ENCODE results near the gene FAM241B. TPM values are rescaled to one million over a fixed set of nuclear protein-coding genes. Genes with fewer than 3 reads are reported as not detected.

The FAM241B gene
- total RNA-seq, 1 experiment from 2014 or later: 24.9 TPM

- CTCF ChIA-PET: interaction anchor here (0.6 to 1.5 kb wide), 14 partner anchors 8 to 253 kb away, joined by 3 to 7 read pairs (median 3); no protein-coding TSS in a partner anchor
- DNase-seq: peak in 1 of 2 experiments; percentile 67
- intact Hi-C loops (cut with micrococcal nuclease; ENCODE audit: unreplicated experiment): loop anchor here (1.0 kb wide), 1 partner anchor 19 kb away; no protein-coding TSS in a partner anchor
- no peaks in the 10 kb centered on the region for H3K36me3 ChIP-seq (ENCODE audit: control insufficient read depth, insufficient read depth, low read length)
- no peak overlapping the region for H3K4me3 ChIP-seq (ENCODE audit: low read depth, low read length)
- no peaks in the 10 kb centered on the region for H3K9me3 ChIP-seq
- H3K27ac Mint-ChIP-seq (ENCODE audit: unreplicated experiment): no peak overlapping the region
- POLR2A ChIA-PET: no interaction called here
- H3K27me3 Mint-ChIP-seq (ENCODE audit: insufficient read depth, unreplicated experiment): peaks cover 36% of the 10 kb centered on the region
- no TSS peak for BruUV-seq (replicated peaks)
- no peaks in the 10 kb centered on the region for H3K4me1 ChIP-seq
- H3K36me3 Mint-ChIP-seq (ENCODE audit: insufficient read depth, unreplicated experiment): no peaks in the 10 kb centered on the region
- H3K27me3 ChIP-seq (replicated peaks; ENCODE audit: control insufficient read depth, insufficient read depth, low read length): peaks cover 4% of the 10 kb centered on the region
- H3K4me3 Mint-ChIP-seq (ENCODE audit: unreplicated experiment): no peak overlapping the region
- TF ChIP-seq CTCF (IDR thresholded peaks at IDR 0.05; ENCODE audit: insufficient read depth in 1 of 2, low read depth in 1 of 2, low read length in 1 of 2, severe bottlenecking in 1 of 2, unreplicated experiment in 1 of 2): peak; percentile 47 to 54
- no peaks in the 10 kb centered on the region for H3K9me3 Mint-ChIP-seq (ENCODE audit: unreplicated experiment)
- no peaks in the 10 kb centered on the region for H3K4me1 Mint-ChIP-seq (ENCODE audit: low read depth, unreplicated experiment)
Measured at GRCh38 chr10:69663369-69663947, 33.4 kb downstream of the FAM241B start.

GRCh38 chr10:69665474-69666320 is 35.6 kb downstream of the FAM241B start:
- no peaks in the 10 kb centered on the region for H3K9me3 Mint-ChIP-seq (ENCODE audit: unreplicated experiment)
- Histone ChIP-seq H3K9me3 (no peaks in the 10 kb centered on the region), H3K27me3 (replicated peaks; ENCODE audit: control insufficient read depth, insufficient read depth, low read length) (peaks cover 6% of the 10 kb centered on the region), H3K4me3 (ENCODE audit: low read depth, low read length) (no peak overlapping the region), H3K36me3 (ENCODE audit: control insufficient read depth, insufficient read depth, low read length) (no peaks in the 10 kb centered on the region), H3K4me1 (no peaks in the 10 kb centered on the region)
- BruUV-seq (replicated peaks): no TSS peak
- peaks cover 45% of the 10 kb centered on the region for H3K27me3 Mint-ChIP-seq (ENCODE audit: insufficient read depth, unreplicated experiment)
- no peak overlapping the region for H3K4me3 Mint-ChIP-seq (ENCODE audit: unreplicated experiment)
- no peak for TF ChIP-seq CTCF (IDR thresholded peaks at IDR 0.05; ENCODE audit: insufficient read depth in 1 of 2, low read depth in 1 of 2, low read length in 1 of 2, severe bottlenecking in 1 of 2, unreplicated experiment in 1 of 2)
- H3K27ac Mint-ChIP-seq (ENCODE audit: unreplicated experiment): no peak overlapping the region
- ChIA-PET POLR2A (no interaction called here), CTCF (no interaction called here)
- no peaks in the 10 kb centered on the region for H3K4me1 Mint-ChIP-seq (ENCODE audit: low read depth, unreplicated experiment)
- intact Hi-C loops (cut with micrococcal nuclease; ENCODE audit: unreplicated experiment): no loop called here
- DNase-seq: no peak
- no peaks in the 10 kb centered on the region for H3K36me3 Mint-ChIP-seq (ENCODE audit: insufficient read depth, unreplicated experiment)

GRCh38 chr10:69666756-69667155 is 36.7 kb downstream of the FAM241B start:
- Mint-ChIP-seq H3K27ac (ENCODE audit: unreplicated experiment) (no peak overlapping the region), H3K27me3 (ENCODE audit: insufficient read depth, unreplicated experiment) (peaks cover 39% of the 10 kb centered on the region), H3K9me3 (ENCODE audit: unreplicated experiment) (no peaks in the 10 kb centered on the region), H3K4me3 (ENCODE audit: unreplicated experiment) (no peak overlapping the region), H3K4me1 (ENCODE audit: low read depth, unreplicated experiment) (no peaks in the 10 kb centered on the region), H3K36me3 (ENCODE audit: insufficient read depth, unreplicated experiment) (no peaks in the 10 kb centered on the region)
- Histone ChIP-seq H3K4me1 (no peaks in the 10 kb centered on the region), H3K36me3 (ENCODE audit: control insufficient read depth, insufficient read depth, low read length) (no peaks in the 10 kb centered on the region), H3K9me3 (no peaks in the 10 kb centered on the region), H3K27me3 (replicated peaks; ENCODE audit: control insufficient read depth, insufficient read depth, low read length) (peaks cover 6% of the 10 kb centered on the region), H3K4me3 (ENCODE audit: low read depth, low read length) (no peak overlapping the region)
- no peak for TF ChIP-seq CTCF (IDR thresholded peaks at IDR 0.05; ENCODE audit: insufficient read depth in 1 of 2, low read depth in 1 of 2, low read length in 1 of 2, severe bottlenecking in 1 of 2, unreplicated experiment in 1 of 2)
- CTCF ChIA-PET: no interaction called here
- intact Hi-C loops (cut with micrococcal nuclease; ENCODE audit: unreplicated experiment): no loop called here
- BruUV-seq (replicated peaks): no TSS peak
- POLR2A ChIA-PET: no interaction called here
- DNase-seq: no peak

All from Caco-2 (cell line).